ENCODE measurements around the gene CECR2.
"Not testable (repeated sequence)": the region's sequence is repeated elsewhere in the genome, so short reads cannot be mapped to it uniquely, and the experiment has no call there.

The CECR2 gene

DNA sequence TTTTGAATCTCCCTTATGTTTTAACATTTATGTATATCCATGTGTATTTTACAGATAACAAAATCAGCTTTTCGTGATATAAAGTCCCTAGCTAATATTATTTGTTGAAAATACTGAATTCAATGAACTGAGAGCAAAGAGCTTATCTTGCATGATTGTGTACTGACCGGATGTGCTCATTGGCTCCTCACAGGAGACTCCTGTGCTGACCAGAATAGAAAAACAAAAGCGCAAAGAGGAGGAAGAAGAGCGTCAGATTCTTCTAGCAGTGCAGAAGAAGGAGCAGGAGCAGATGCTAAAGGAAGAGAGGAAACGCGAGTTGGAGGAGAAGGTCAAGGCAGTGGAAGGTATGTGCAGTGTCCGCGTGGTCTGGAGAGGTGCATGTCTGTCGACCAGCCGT lies 154.7 kb downstream of the CECR2 start:
- no peak for DNase-seq

DNA sequence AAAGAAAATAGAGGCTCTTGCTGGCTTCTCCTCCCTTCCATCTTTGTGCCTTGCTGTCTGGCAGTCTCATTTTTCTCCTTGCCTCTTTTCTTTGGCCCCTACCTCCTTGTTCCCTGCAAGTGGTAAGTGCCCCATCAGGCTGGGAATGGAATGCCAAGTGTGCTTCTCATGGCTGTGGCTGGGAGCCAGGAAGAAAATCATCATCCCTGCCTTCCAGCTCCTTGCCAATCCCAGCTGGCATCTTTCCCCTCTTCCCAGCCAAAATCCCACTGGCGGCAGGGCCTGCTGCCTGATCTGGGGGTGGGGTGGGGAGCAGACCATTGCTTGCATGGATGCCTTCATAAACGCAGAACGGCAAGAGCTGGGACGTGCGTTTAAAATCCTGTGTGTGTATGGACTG lies 167.0 kb downstream of the CECR2 start:
- DNase-seq = no peak

DNA sequence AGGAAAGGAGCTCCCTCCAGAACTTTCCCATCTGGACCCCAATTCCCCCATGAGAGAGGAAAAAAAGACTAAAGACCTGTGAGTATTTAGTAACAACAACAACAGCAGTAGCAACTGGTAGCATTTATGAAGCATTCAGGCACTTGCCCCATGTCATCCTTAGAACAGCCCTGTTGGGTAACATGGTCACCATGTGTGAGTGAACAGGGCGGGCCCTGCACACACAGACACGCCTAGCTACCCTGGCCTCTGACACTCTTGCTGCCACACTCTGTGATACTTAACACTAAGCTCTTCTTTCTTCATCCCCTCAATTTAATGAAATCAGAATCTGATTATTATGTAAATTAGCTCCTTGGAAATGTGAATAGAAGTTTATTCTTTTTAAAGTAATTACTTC lies 167.9 kb downstream of the CECR2 start:
- no peak for DNase-seq

DNA sequence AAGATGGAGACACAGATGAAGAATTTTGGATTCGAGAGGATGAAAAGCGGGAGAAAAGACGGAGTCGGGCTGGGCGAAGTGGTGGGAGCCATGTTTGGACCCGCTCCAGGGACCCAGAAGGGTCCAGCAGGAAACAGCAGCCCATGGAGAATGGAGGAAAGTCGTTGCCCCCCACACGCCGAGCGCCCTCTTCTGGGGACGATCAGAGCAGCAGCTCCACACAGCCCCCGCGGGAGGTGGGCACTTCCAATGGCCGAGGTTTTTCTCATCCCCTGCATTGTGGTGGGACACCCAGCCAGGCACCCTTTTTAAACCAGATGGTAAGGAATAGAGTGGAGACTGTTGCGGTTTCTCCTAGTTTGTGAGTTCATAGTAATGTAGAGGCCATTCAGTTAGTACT lies 171.2 kb downstream of the CECR2 start:
- DNase-seq = no peak

DNA sequence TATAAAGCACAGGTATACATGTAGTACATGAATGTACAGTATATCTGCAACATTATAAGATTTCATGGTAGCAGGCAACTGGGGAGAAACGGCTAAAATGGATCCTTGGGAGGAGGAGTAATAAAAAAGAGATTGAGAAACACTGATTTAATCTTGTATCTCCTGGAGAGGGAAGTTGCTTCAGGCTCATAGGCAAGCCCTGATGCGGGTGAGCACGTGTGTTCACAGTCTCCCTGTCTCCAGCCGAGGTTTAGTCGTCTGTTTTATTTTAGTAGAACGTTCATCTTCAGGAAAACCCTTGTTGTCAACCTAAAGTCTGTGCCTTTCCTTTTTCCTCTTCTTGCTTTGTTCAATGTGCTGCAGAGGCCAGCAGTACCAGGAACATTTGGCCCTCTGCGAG lies 172.2 kb downstream of the CECR2 start:
- no peak for DNase-seq

DNA sequence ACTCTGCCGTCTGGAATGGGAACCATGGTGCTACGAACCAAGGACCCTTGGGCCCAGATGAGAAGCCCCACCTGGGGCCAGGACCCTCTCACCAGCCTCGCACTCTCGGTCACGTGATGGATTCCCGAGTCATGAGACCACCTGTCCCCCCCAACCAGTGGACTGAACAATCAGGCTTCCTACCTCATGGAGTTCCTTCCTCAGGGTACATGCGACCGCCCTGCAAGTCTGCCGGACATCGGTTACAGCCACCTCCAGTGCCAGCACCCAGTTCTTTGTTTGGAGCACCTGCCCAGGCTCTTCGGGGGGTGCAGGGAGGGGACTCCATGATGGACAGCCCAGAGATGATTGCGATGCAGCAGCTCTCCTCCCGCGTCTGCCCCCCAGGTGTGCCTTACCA lies 173.2 kb downstream of the CECR2 start:
- no peak for DNase-seq

DNA sequence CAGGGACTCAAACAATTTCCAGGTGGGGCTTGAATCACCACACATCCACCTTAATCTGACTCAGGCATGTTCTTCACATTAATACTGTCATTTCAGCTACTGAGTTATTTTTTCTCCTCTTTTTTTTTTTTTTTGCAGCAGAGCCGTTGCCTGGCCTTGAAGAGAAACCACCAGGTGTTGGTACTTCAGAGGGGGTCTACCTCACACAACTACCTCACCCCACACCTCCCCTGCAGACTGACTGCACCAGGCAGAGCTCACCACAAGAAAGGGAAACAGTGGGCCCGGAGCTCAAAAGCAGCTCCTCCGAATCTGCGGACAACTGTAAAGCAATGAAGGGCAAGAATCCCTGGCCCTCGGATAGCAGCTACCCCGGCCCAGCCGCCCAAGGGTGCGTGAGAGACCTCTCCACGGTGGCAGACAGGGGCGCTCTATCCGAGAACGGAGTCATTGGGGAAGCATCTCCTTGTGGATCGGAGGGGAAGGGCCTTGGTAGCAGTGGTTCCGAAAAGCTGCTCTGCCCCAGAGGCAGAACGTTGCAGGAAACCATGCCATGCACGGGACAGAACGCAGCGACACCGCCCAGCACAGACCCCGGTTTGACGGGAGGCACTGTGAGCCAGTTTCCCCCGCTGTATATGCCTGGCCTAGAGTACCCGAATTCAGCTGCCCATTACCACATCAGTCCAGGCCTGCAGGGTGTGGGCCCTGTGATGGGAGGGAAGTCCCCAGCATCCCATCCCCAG lies 178.9 kb downstream of the CECR2 start:
- DNase-seq = no peak

DNA sequence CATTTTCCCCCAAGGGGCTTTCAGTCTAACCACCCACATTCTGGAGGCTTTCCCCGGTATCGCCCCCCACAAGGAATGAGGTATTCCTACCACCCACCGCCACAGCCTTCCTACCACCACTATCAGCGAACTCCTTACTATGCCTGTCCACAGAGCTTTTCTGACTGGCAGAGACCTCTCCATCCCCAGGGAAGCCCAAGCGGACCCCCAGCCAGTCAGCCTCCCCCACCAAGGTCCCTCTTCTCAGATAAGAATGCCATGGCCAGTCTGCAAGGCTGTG lies 179.4 kb downstream of the CECR2 start:
- DNase-seq = no peak

DNA sequence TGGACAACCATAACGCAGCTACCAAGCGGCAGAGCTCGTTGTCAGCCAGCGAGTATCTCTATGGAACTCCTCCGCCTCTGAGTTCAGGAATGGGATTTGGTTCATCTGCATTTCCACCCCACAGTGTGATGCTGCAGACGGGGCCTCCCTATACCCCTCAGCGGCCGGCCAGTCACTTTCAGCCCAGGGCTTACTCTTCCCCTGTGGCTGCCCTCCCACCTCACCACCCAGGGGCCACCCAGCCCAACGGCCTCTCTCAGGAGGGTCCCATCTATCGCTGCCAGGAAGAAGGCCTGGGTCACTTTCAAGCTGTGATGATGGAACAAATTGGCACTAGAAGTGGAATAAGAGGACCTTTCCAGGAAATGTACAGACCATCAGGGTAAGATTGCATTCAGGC lies 179.9 kb downstream of the CECR2 start:
- DNase-seq = no peak

DNA sequence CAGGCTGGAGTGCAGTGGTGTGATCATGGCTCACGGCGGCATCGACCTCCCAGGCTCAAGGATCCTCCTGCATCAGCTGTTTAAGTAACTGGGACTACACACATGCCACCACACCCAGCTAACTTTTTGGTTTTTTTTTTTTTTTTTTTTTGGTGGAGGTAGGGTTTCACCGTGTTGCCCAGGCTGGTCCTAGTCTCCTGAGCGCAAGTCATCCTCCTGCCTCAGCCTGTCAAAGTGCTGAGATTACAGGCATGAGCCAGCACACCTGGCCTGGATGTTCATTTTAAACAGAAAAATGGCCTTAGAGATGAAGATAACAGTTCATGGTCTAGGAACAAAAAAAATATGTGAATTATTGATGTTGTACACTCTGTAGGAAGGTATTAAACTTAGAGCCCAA lies 180.4 kb downstream of the CECR2 start:
- DNase-seq = no peak

DNA sequence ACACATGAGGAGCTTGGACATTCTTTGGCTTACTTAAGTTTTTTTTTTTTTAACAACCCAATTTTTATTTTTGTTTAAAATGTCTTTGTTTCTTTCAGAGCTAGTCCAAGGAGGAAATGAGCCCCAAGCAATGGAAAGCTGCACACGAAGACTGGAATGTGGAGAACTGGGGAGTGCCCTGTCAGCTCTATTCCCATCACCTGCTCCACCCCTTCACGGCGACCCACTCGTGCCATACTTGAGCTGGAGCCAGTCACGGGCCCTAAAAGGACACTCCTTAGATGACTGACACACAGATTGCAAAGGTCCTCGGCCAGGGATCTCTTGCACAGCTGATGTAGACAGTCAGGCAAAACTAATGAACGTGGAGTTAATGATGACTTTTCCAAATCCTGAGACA lies 183.5 kb downstream of the CECR2 start:
- DNase-seq = no peak

DNA sequence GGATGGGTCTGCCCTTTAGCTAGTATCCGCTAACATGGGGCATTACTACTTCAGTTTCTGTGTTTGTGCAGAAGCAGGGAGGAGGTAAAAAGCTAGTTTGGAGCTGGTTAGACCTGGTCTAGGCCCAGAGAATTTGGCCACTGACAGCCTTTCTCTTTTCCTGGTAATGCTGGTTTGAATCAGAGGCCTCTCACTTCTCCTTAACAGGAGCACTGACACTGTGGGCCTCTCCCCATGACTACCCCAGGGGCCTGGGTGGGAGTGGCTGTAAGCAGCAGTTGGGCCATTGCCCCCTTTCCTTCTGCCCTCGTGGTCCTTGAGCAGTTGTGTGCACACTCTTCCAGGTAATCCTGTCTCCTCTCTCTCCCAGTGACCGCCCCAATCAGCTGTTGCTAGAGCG lies 185.6 kb downstream of the CECR2 start:
- DNase-seq = no peak

DNA sequence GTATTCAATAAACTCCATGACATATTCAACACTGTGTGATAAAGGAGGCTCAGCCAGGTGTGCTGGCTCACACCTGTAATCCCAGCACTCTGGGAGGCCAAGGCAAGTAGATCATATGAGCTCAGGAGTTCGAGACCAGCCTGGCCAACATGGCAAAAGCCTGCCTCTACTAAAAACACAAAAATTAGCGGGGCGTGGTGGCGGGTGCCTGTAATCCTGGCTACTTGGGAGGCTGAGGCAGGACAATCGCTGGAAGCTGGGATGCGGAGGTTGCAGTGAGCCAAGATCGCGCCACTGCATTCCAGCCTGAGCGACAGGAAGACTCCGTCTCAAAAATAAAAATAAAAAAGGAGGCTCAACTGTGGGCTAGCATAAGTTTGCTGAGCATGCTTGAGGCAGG lies 189.9 kb downstream of the CECR2 start:
- no peak for DNase-seq

DNA sequence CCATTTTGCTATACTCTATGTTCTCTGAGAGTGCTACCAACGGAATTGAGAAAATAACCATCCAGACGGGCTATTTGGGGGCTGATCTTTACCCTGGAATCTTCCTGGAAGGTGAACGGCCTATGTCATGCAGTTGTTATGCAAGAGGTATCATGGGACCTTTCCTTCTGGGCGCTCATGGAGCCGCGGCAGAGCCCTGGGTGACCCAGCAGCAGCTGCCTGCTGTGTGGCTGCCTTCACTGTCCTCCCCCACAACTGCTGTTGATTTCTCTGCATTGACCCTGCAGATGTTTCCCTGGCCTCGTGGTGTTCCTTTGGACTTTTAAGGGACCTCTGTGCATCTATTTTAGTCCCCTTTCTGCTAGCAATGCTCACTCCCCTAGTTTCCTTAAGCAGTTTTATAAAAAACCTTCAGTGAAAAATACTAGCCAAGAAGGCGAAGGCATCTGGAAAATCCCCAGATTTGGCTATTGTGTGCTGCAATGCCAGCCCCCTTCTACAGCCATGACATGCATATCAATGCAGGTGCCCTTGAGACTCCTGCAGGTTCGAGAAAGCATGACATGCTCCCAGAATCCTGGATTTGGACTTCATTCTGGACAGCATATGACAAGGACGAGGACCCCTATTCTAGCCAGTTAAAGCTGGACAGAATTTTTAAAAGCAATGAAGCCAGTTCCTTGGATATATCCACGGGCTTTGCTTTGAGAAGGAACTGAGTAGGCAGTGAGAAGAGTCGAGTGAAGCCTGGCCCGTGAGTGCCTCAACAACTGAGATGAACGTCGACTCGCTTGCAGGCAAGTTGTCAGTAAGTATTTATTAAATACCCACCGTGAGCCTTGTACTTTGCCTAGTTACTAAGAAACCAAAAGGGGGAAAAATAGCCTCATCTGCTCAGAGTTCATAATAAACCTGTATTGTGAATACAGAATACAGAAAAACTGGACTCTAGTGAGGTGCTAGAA lies 193.9 kb downstream of the CECR2 start, which contains the start of gene SLC25A18:
Gene SLC25A18, plus strand, starts transcription at position 593 of the 965 bp plus-strand sequence. CDS start 16,447 bp downstream, outside the sequence.
- no peak for DNase-seq

DNA sequence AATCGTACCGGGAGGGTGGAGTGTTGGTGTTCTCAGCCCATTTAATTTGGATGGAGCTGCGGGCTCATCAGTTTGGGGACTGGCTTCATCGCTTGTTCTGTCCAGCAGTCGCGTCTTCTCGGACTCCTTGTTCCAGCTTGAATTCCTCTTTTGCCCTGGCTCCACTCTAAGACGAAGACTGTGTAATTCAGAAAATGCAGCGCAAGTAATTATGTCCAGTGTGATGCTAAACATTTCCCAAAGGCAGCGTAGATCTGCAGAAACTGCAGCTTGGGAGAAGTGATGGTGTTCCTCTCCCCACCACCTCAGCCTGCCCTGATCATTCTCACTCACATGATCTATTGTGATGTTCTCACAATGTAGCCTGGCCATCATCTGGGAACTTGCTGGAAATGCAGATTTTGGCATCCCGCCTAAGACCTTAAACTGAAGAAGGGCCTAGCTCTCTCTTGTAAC lies 194.7 kb downstream of the CECR2 start:
- no peak for DNase-seq

DNA sequence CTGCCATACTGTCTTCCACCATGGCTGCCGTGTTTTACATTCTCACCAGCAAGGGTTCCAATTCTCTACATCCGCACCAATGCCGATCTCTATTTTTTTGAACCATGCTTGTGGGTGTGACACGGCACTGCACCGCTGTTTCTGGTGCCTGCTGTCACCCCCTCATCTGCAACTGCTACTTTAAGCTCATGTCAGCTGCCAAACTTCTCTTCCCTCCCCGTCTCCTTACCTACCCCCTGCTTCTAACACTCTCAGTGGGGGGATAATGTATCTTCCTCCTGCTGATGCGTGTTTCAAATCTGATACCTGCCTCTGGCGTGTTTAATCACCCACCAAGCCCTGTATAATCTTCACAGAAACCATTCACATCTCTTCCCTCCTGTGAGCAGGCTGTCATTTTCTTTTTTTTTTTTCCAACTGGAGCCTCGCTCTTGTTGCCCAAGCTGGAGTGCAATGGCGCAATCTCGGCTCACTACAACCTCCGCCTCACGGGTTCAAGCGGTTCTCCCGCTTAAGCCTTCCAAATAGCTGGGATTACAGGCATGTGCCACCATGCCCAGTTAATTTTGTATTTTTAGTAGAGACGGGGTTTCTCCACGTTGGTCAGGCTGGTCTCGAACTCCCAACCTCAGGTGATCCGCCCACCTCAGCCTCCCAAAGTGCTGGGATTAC lies 196.9 kb downstream of the CECR2 start:
- DNase-seq = not testable (repeated sequence)

DNA sequence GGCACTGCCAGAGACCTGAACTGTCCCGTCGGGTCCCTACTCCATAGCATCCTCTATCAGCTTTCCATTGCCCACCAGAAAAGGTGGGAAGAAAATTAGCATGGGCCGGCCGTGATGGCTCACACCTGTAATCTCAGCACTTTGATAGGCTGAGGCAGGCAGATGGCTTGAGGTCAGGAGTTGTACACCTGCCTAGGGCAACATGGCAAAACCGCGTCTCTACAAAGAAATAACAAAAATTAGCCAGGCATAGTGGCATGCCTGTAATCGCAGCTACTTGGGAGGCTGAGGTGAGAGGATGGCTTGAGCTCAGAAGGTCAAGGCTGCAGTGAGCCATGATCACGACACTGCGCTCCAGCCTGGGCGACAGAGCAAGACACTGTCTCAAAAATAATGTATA lies 197.5 kb downstream of the CECR2 start:
- DNase-seq = no peak

DNA sequence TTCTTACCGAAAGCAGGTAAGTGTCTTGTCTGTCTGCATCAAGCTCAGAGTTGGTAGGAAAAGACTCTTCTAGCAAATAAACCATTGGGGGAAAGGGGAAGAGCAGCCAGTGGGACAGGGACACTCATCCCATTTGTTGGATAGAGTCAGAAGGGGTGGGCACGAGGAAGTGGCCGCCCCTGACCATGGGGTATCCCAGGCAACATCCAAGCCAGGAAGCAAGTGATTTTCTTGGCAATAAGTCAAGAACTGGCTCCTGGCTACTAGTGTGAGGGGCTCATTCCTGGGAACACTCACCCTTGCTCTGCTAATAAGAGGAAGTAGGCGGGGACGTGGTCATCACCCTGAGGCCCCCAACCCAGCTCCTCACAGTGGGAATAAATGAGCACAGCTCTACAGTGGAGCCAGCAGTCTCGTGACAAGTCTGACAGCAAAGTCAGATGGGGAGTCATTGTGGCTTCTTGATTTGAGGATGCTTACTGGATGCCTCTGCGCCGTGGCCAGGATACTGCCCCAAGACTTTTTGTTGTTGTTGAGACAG lies 200.8 kb downstream of the CECR2 start:
- no peak for DNase-seq

DNA sequence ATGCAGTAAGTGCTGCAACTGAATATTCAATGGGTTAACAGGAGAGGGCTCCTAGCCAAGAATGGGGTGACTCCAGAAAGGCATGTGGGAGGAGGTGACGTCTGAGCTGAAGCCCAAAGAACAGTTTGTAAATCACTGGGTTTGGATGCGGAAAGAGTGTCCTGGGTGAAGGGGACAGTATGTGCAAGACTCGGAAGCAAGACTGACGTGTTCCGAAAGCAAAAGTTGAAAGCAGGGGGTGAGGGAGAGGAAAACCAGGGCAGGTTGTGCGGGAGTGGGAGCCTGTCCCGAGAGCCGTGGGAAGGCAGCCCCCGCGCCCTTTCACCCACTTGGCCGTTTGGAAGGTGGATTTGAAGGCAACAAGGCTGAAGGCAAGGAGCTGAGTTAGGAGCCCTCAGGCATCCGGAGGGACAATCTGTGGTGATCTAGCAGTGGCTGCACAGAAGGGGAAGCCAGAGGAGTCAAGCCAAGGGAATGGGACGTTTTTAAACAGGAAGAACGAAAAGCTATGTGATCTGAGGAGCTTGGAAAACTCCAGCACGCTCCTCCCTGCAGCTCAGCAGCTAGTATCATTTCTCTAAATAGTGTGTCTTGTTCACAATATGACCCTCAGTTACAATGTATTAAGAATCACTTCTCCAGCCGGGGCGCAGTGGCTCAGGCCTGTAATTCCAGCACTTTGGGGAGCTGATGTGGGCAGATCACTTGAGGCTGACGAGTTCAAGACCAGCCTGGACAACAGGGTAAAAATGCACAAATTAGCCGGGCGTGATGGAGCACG lies 201.8 kb downstream of the CECR2 start:
- no peak for DNase-seq

DNA sequence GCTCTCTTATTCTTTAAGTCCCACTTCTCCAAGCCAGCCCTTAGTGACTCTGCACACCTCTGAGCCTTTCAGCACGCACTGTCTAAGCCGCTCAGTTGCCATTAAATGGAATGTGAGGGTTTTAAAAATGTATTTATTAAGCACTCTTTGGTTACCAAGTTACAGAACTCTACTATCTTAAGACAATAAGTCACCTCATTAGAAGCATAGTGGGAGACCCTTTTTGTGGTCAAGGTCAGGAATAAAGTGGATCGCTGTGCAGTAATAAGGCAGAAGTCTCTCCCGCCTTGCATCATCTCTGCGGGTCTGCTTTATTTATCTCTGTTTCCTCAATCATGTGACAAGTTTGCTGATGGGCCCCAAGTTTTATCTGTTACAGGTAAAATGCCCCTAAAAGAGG lies 205.9 kb downstream of the CECR2 start:
- no peak for DNase-seq

DNA sequence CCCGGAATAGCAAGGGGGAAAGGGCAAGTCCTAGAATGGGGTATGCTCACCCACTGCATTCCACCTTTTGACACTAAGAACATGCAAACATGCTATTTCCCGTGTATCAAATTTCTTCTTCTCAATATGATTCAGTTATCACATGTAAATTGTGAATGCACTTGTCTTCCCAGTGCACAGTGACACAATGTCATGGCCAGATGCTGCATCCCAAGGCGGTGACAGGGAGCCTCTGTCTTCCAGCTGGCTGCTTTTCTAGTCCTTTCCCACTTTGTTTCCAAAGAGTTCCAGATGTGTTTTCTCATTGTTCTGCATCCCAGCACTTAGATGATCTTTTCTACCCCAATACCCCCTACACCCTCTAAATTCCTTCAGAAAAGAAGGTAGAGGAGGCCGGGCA lies 206.4 kb downstream of the CECR2 start:
- no peak for DNase-seq

DNA sequence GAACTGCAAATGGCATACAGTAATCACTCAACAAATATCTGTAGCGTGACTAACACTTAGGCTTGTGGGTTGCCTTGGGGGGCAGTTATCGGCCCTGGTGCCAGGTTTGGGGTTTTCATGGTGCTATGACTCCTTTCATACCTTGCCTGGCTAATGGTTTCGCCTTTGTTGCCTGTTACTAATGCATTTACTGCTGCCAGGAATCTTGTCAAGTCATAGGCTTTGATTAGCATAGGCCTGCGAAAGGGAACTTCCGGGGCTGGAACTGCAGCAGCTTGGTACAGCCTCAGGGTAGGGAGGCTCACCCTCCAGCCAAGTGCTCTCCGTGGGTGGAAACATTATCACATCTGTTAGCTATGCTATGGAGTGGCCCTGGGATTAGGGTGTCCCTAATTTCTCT lies 207.2 kb downstream of the CECR2 start:
- no peak for DNase-seq

Data from hematopoietic multipotent progenitor cell treated with erythropoietin and hydrocortisone succinate and interleukin-3 and kit ligand, for 8 days (in vitro differentiated cells).